Measurements from ENCODE around the gene MPZL3. TPM values are rescaled to one million over a fixed set of nuclear protein-coding genes. Genes with fewer than 3 reads are reported as not detected.

MPZL3 gene
- total RNA-seq, 2 experiments from 2014 or later: 34.0 to 34.9 TPM

- peaks cover 34% of the 10 kb centered on the region for H3K4me1 Mint-ChIP-seq
- H3K9me3 Mint-ChIP-seq: no peaks in the 10 kb centered on the region
- ChIA-PET POLR2A (interaction anchor here (0.9 to 4.0 kb wide), 12 partner anchors 8 to 173 kb away, joined by 3 to 49 read pairs (median 4); partner anchors contain the start of genes CD3D and MPZL3), CTCF (interaction anchor here (1.0 to 2.5 kb wide), 5 partner anchors 10 to 66 kb away, joined by 3 to 7 read pairs (median 4); no protein-coding TSS in a partner anchor)
- no peaks in the 10 kb centered on the region for H3K27me3 Mint-ChIP-seq
- peaks cover 34% of the 10 kb centered on the region for H3K36me3 Mint-ChIP-seq (ENCODE audit: low read depth)
- no peak overlapping the region for H3K4me3 Mint-ChIP-seq
- DNase-seq: no peak
- no peak overlapping the region for H3K27ac Mint-ChIP-seq
These were observed 22.8 kb downstream of the MPZL3 start for GRCh38 chr11:118229274-118229847.

- DNase-seq: peak; percentile 63
- no peaks in the 10 kb centered on the region for H3K9me3 Mint-ChIP-seq
- H3K27ac Mint-ChIP-seq: no peak overlapping the region
- H3K4me3 Mint-ChIP-seq: peak overlapping the region; percentile 43
- H3K4me1 Mint-ChIP-seq: peaks cover 31% of the 10 kb centered on the region
- H3K27me3 Mint-ChIP-seq: no peaks in the 10 kb centered on the region
- H3K36me3 Mint-ChIP-seq (ENCODE audit: low read depth): peaks cover 34% of the 10 kb centered on the region
- ChIA-PET CTCF (interaction anchor here (0.9 to 3.9 kb wide), 8 partner anchors 11 to 49 kb away, joined by 3 to 42 read pairs (median 4); no protein-coding TSS in a partner anchor), POLR2A (interaction anchor here (0.9 to 15.3 kb wide), 11 partner anchors 9 to 116 kb away, joined by 4 to 249 read pairs (median 16); partner anchors contain the start of genes CD3D, CD3G and MPZL3)
These were observed 24.0 kb downstream of the MPZL3 start for GRCh38 chr11:118227865-118228785.

- CTCF ChIA-PET: interaction anchor here (0.9 to 3.9 kb wide), 8 partner anchors 12 to 50 kb away, joined by 3 to 42 read pairs (median 4); no protein-coding TSS in a partner anchor
- POLR2A ChIA-PET: interaction anchor here (0.8 to 15.3 kb wide), 15 partner anchors 10 to 564 kb away, joined by 3 to 249 read pairs (median 6); partner anchors contain the start of genes CD3D, CD3G, DDX6 and MPZL3
- H3K9me3 Mint-ChIP-seq: no peaks in the 10 kb centered on the region
- peaks cover 35% of the 10 kb centered on the region for H3K4me1 Mint-ChIP-seq
- no peak overlapping the region for H3K27ac Mint-ChIP-seq
- DNase-seq: no peak
- peaks cover 38% of the 10 kb centered on the region for H3K36me3 Mint-ChIP-seq (ENCODE audit: low read depth)
- peak overlapping the region; percentile 44 for H3K4me3 Mint-ChIP-seq
- H3K27me3 Mint-ChIP-seq: no peaks in the 10 kb centered on the region
These were observed 25.4 kb downstream of the MPZL3 start for GRCh38 chr11:118226781-118227180.

GRCh38 chr11:118226296-118226695 lies 25.9 kb downstream of the MPZL3 start:
- Mint-ChIP-seq H3K27me3 (no peaks in the 10 kb centered on the region), H3K4me3 (peak overlapping the region; percentile 44), H3K27ac (no peak overlapping the region), H3K36me3 (ENCODE audit: low read depth) (peaks cover 38% of the 10 kb centered on the region), H3K9me3 (no peaks in the 10 kb centered on the region), H3K4me1 (peaks cover 40% of the 10 kb centered on the region)
- CTCF ChIA-PET: interaction anchor here (1.1 to 3.9 kb wide), 8 partner anchors 11 to 116 kb away, joined by 3 to 42 read pairs (median 6); partner anchors contain the start of gene CD3D
- POLR2A ChIA-PET: interaction anchor here (0.8 to 15.3 kb wide), 12 partner anchors 10 to 223 kb away, joined by 3 to 249 read pairs (median 14); partner anchors contain the start of genes CD3D, CD3G and MPZL3
- no peak for DNase-seq

- Mint-ChIP-seq H3K4me3 (peak within 1 kb of the TSS; percentile 82), H3K27me3 (no peaks in the 10 kb centered on the region), H3K4me1 (peaks cover 55% of the 10 kb centered on the region), H3K27ac (no peak within 1 kb of the TSS), H3K36me3 (ENCODE audit: low read depth) (peaks cover 46% of the 10 kb centered on the region), H3K9me3 (no peaks in the 10 kb centered on the region)
- ChIA-PET POLR2A (interaction anchor here (0.6 to 15.3 kb wide), 25 partner anchors 9 to 567 kb away, joined by 3 to 249 read pairs (median 4); partner anchors contain the start of genes CD3D, CD3E, CD3G and MPZL3), CTCF (interaction anchor here (0.8 to 3.9 kb wide), 14 partner anchors 10 to 80 kb away, joined by 3 to 42 read pairs (median 4); partner anchors contain the start of gene MPZL3)
- DNase-seq: peak; percentile 76
These were observed 27.5 kb downstream of the MPZL3 start, which contains the start of gene JAML for GRCh38 chr11:118224511-118225188. JAML (minus strand) TSS chr11:118225011; CDS start chr11:118214866, 10,145 bp downstream.

GRCh38 chr11:118223992-118224391 lies 28.2 kb downstream of the MPZL3 start:
- peak overlapping the region; percentile 82 for H3K4me3 Mint-ChIP-seq
- POLR2A ChIA-PET: interaction anchor here (0.6 to 15.3 kb wide), 22 partner anchors 8 to 568 kb away, joined by 3 to 249 read pairs (median 6); partner anchors contain the start of genes CD3D, CD3G and MPZL3
- no peak overlapping the region for H3K27ac Mint-ChIP-seq
- no peaks in the 10 kb centered on the region for H3K27me3 Mint-ChIP-seq
- CTCF ChIA-PET: interaction anchor here (1.0 to 3.9 kb wide), 11 partner anchors 9 to 81 kb away, joined by 3 to 42 read pairs (median 4); no protein-coding TSS in a partner anchor
- H3K9me3 Mint-ChIP-seq: no peaks in the 10 kb centered on the region
- peaks cover 50% of the 10 kb centered on the region for H3K36me3 Mint-ChIP-seq (ENCODE audit: low read depth)
- peaks cover 61% of the 10 kb centered on the region for H3K4me1 Mint-ChIP-seq
- DNase-seq: no peak

- CTCF ChIA-PET: interaction anchor here (1.0 to 1.3 kb wide), 2 partner anchors 22 to 67 kb away, joined by 4 read pairs; no protein-coding TSS in a partner anchor
These were observed 28.6 kb downstream of the MPZL3 start for GRCh38 chr11:118223570-118223969.

GRCh38 chr11:118222437-118222836 lies 29.7 kb downstream of the MPZL3 start:
- Mint-ChIP-seq H3K4me3 (peak overlapping the region; percentile 70), H3K27ac (peak overlapping the region; percentile 70), H3K9me3 (no peaks in the 10 kb centered on the region), H3K27me3 (no peaks in the 10 kb centered on the region), H3K4me1 (peaks cover 77% of the 10 kb centered on the region), H3K36me3 (ENCODE audit: low read depth) (peaks cover 48% of the 10 kb centered on the region)
- ChIA-PET POLR2A (interaction anchor here (0.7 to 15.3 kb wide), 5 partner anchors 9 to 118 kb away, joined by 3 to 249 read pairs (median 3); no protein-coding TSS in a partner anchor), CTCF (interaction anchor here (0.8 to 1.7 kb wide), 5 partner anchors 9 to 25 kb away, joined by 3 to 5 read pairs (median 3); no protein-coding TSS in a partner anchor)
- DNase-seq: no peak

More at GRCh38 chr11:118223570-118223969, 28.6 kb downstream of the MPZL3 start:
- peak overlapping the region; percentile 82 for H3K4me3 Mint-ChIP-seq
- peaks cover 52% of the 10 kb centered on the region for H3K36me3 Mint-ChIP-seq (ENCODE audit: low read depth)
- DNase-seq: no peak
- no peaks in the 10 kb centered on the region for H3K27me3 Mint-ChIP-seq
- no peaks in the 10 kb centered on the region for H3K9me3 Mint-ChIP-seq
- POLR2A ChIA-PET: interaction anchor here (1.0 to 15.3 kb wide), 8 partner anchors 8 to 124 kb away, joined by 3 to 249 read pairs (median 20); partner anchors contain the start of gene MPZL3
- H3K4me1 Mint-ChIP-seq: peaks cover 66% of the 10 kb centered on the region
- H3K27ac Mint-ChIP-seq: no peak overlapping the region

GRCh38 chr11:118221419-118221818 lies 30.7 kb downstream of the MPZL3 start:
- no peak for DNase-seq
- CTCF ChIA-PET: interaction anchor here (1.7 kb wide), 2 partner anchors 23 to 26 kb away, joined by 4 to 6 read pairs; no protein-coding TSS in a partner anchor
- Mint-ChIP-seq H3K9me3 (no peaks in the 10 kb centered on the region), H3K27me3 (no peaks in the 10 kb centered on the region), H3K27ac (peak overlapping the region; percentile 31), H3K36me3 (ENCODE audit: low read depth) (peaks cover 41% of the 10 kb centered on the region), H3K4me1 (peaks cover 87% of the 10 kb centered on the region), H3K4me3 (no peak overlapping the region)
- POLR2A ChIA-PET: interaction anchor here (0.7 to 15.3 kb wide), 6 partner anchors 8 to 119 kb away, joined by 3 to 249 read pairs (median 4); partner anchors contain the start of gene MPZL3

- peak overlapping the region; percentile 62 for H3K27ac Mint-ChIP-seq
- no peaks in the 10 kb centered on the region for H3K9me3 Mint-ChIP-seq
- H3K36me3 Mint-ChIP-seq (ENCODE audit: low read depth): peaks cover 25% of the 10 kb centered on the region
- peak overlapping the region; percentile 29 for H3K4me3 Mint-ChIP-seq
- ChIA-PET POLR2A (interaction anchor here (1.0 to 15.3 kb wide), 4 partner anchors 9 to 22 kb away, joined by 3 to 249 read pairs (median 8); no protein-coding TSS in a partner anchor), CTCF (interaction anchor here (1.1 to 2.3 kb wide), 4 partner anchors 11 to 21 kb away, joined by 3 to 9 read pairs (median 5); no protein-coding TSS in a partner anchor)
- DNase-seq: no peak
- peaks cover 91% of the 10 kb centered on the region for H3K4me1 Mint-ChIP-seq
- no peaks in the 10 kb centered on the region for H3K27me3 Mint-ChIP-seq
These were observed 32.4 kb downstream of the MPZL3 start for GRCh38 chr11:118219732-118220131.

- H3K4me1 Mint-ChIP-seq: peaks cover 93% of the 10 kb centered on the region
- CTCF ChIA-PET: interaction anchor here (0.7 to 2.3 kb wide), 5 partner anchors 11 to 21 kb away, joined by 3 to 9 read pairs (median 4); no protein-coding TSS in a partner anchor
These were observed 32.9 kb downstream of the MPZL3 start for GRCh38 chr11:118219244-118219643.

More at GRCh38 chr11:118219244-118219643, 32.9 kb downstream of the MPZL3 start:
- no peaks in the 10 kb centered on the region for H3K9me3 Mint-ChIP-seq
- POLR2A ChIA-PET: interaction anchor here (0.7 to 15.3 kb wide), 9 partner anchors 6 to 125 kb away, joined by 3 to 249 read pairs (median 5); partner anchors contain the start of genes CD3G and JAML
- peak overlapping the region; percentile 29 for H3K4me3 Mint-ChIP-seq
- H3K27me3 Mint-ChIP-seq: no peaks in the 10 kb centered on the region
- peak overlapping the region; percentile 62 for H3K27ac Mint-ChIP-seq
- no peak for DNase-seq
- H3K36me3 Mint-ChIP-seq (ENCODE audit: low read depth): peaks cover 23% of the 10 kb centered on the region
